Gastroesophageal sphincter (tissue), 4 donors: ENCODE results near the gene DGKI. TPM values are rescaled to one million over a fixed set of nuclear protein-coding genes. Genes with fewer than 3 reads are reported as not detected.

ENCODE experiments used
- ATAC-seq: fragments of 150-250 bp; one replicate; pipeline ENCODE4 v1.9.1; 2016; ENCODE audit warnings: mild to moderate bottlenecking, moderate library complexity
- H3K27ac ChIP-seq, 4 donors: fragments of 200-600 bp; sonication (generic) in 3 of 4; 1 replicate in 3 of 4; 2 replicates in 1 of 4; pipeline ENCODE4 v1.5.1; 2016 to 2019
- H3K27me3 ChIP-seq: fragments of 200-600 bp; sonication (generic); one replicate; pipeline ENCODE4 v1.5.1; 2019
- H3K36me3 ChIP-seq, 2 donors: fragments of 200-600 bp; sonication (generic); one replicate each; pipeline ENCODE4 v1.5.1; 2019; ENCODE audit warnings: control low read depth in 1 of 2
- H3K4me1 ChIP-seq, 3 donors: fragments of 200-600 bp; sonication (generic); 1 replicate in 2 of 3; 2 replicates in 1 of 3; pipeline ENCODE4 v1.5.1; 2016 to 2019; ENCODE audit warnings: control low read depth in 2 of 3
- H3K4me3 ChIP-seq, 2 donors: fragments of 200-600 bp; sonication (generic); one replicate each; pipeline ENCODE4 v1.5.1; 2019; ENCODE audit warnings: mild to moderate bottlenecking in 1 of 2, moderate library complexity in 1 of 2
- H3K9me3 ChIP-seq, 3 donors: fragments of 200-600 bp; sonication (generic); one replicate each; pipeline ENCODE4 v1.5.1; 2017 to 2019; ENCODE audit warnings: control low read depth in 2 of 3
- CTCF ChIP-seq, 4 experiments: fragments of 200-600 bp in 2 of 4; fragments of 450-650 bp in 2 of 4; sonication (generic) in 1 of 4; IDR thresholded peaks; one replicate each; pipeline ENCODE4 v1.5.1; 2017 to 2019; ENCODE audit warnings: antibody characterized with exemption in 4 of 4, mild to moderate bottlenecking in 2 of 4, moderate library complexity in 2 of 4
- EP300 ChIP-seq: sonication (generic); formaldehyde crosslinking; IDR thresholded peaks from one replicate; pipeline ENCODE4 v1.6.1; 2017; ENCODE audit warnings: antibody characterized with exemption, mild to moderate bottlenecking
- POLR2A ChIP-seq, 2 donors: fragments of 450-650 bp; IDR thresholded peaks; one replicate each; pipeline ENCODE4 v1.6.1; 2017; ENCODE audit warnings: antibody characterized with exemption in 2 of 2, mild to moderate bottlenecking in 2 of 2, moderate library complexity in 1 of 2
- POLR2AphosphoS5 ChIP-seq: sonication (generic); formaldehyde crosslinking; IDR thresholded peaks from one replicate; pipeline ENCODE4 v1.6.1; 2017; ENCODE audit warnings: antibody characterized with exemption
- WGBS, 2 donors: methylation state at CpG; one replicate each; pipeline ENCODE4 v1.1.5; 2018; ENCODE audit warnings: low coverage in 1 of 2; 5-methylcytosine and 5-hydroxymethylcytosine counted together
- total RNA-seq, 4 donors: library from RNA; depleted of rRNA; stranded (reverse); fragments of >200 nt; gene quantifications; one replicate each; pipeline ENCODE4 v1.1.0, GENCODE V29; 2016

The DGKI gene
- total RNA-seq, 4 donors from 2014 or later = 0.27 to 4.8 (median 3.2) TPM

GRCh38 chr7:137853053-137853452 is 6.3 kb upstream of the DGKI start:
- peaks cover 0 to 6% of the 10 kb centered on the region in 2 donors for H3K36me3 ChIP-seq
- no peaks in the 10 kb centered on the region for H3K4me1 ChIP-seq
- WGBS, 2 donors = 100% methylated on average over 1 of the region's 1 CpG; no CpG with 5 or more reads in 1 of the 2 donors
- TF ChIP-seq CTCF (IDR thresholded peaks at IDR 0.05) (no peak), POLR2AphosphoS5 (no peak), EP300 (no peak), POLR2A (IDR thresholded peaks at IDR 0.05) (no peak)
- no peaks in the 10 kb centered on the region for H3K27me3 ChIP-seq
- H3K27ac ChIP-seq = no peak overlapping the region
- no peak for ATAC-seq
- H3K4me3 ChIP-seq = no peak overlapping the region
- no peaks in the 10 kb centered on the region for H3K9me3 ChIP-seq

- H3K4me1 ChIP-seq = peaks cover 0 to 4% (median 4%) of the 10 kb centered on the region in 3 donors
- peaks cover 4% of the 10 kb centered on the region for H3K27me3 ChIP-seq
- no peak for TF ChIP-seq CTCF (IDR thresholded peaks at IDR 0.05)
- TF ChIP-seq POLR2A (IDR thresholded peaks at IDR 0.05) = no peak
- TF ChIP-seq POLR2AphosphoS5 = no peak
- TF ChIP-seq EP300 = no peak
- H3K9me3 ChIP-seq = no peaks in the 10 kb centered on the region
- no peak for ATAC-seq
- no peak overlapping the region for H3K4me3 ChIP-seq
- H3K27ac ChIP-seq = no peak overlapping the region
- peaks cover 0 to 6% of the 10 kb centered on the region in 2 donors for H3K36me3 ChIP-seq
Measured at GRCh38 chr7:137852108-137852507, 5.3 kb upstream of the DGKI start.

GRCh38 chr7:137850972-137851945 is 4.5 kb upstream of the DGKI start:
- peaks cover 0 to 11% (median 7%) of the 10 kb centered on the region in 3 donors for H3K4me1 ChIP-seq
- no peak for ATAC-seq
- WGBS, 2 donors = 82 to 93% methylated on average over 4 to 6 of the region's 6 CpGs

DNA sequence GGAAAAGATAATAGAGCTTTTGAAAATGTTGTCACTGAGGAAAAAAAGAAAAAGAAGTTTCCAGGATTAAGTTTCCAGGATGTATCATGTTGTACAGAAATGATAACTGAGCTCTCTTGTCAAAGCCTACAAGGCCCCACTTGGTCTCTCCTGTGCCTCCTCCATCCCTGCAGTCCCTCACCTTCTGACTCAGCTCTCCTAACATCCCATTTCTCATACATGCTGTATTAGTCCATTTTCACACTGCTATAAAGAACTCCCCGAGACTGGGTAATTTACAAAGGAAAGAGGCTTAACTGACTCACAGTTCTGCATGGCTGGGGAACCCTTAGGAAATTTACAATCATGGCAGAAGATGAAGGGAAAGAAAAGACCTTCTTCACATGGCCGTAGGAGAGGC is 3.8 kb upstream of the DGKI start:
- Histone ChIP-seq H3K4me3 (no peak overlapping the region), H3K27me3 (peaks cover 18% of the 10 kb centered on the region), H3K4me1 (peaks cover 0 to 17% (median 7%) of the 10 kb centered on the region in 3 donors), H3K36me3 (peaks cover 0 to 6% of the 10 kb centered on the region in 2 donors), H3K27ac (no peak overlapping the region), H3K9me3 (no peaks in the 10 kb centered on the region)
- TF ChIP-seq POLR2A (IDR thresholded peaks at IDR 0.05) (no peak), CTCF (IDR thresholded peaks at IDR 0.05) (no peak), EP300 (no peak), POLR2AphosphoS5 (no peak)
- WGBS, 2 donors = 70% methylated on average over 1 of the region's 2 CpGs; no CpG with 5 or more reads in 1 of the 2 donors
- no peak for ATAC-seq

More at GRCh38 chr7:137850972-137851945, 4.5 kb upstream of the DGKI start:
- no peaks in the 10 kb centered on the region for H3K9me3 ChIP-seq
- no peak for TF ChIP-seq POLR2A (IDR thresholded peaks at IDR 0.05)
- TF ChIP-seq CTCF (IDR thresholded peaks at IDR 0.05) = no peak
- TF ChIP-seq EP300 = no peak
- TF ChIP-seq POLR2AphosphoS5 = no peak
- no peak overlapping the region for H3K27ac ChIP-seq
- peaks cover 11% of the 10 kb centered on the region for H3K27me3 ChIP-seq
- H3K4me3 ChIP-seq = no peak overlapping the region
- H3K36me3 ChIP-seq = peaks cover 0 to 6% of the 10 kb centered on the region in 2 donors

GRCh38 chr7:137848095-137848494 is 1.3 kb upstream of the DGKI start:
- TF ChIP-seq EP300 (no peak), CTCF (IDR thresholded peaks at IDR 0.05) (no peak), POLR2A (IDR thresholded peaks at IDR 0.05) (no peak), POLR2AphosphoS5 (no peak)
- WGBS, 2 donors = 85 to 91% methylated on average over 7 to 8 of the region's 8 CpGs
- H3K4me1 ChIP-seq = peaks cover 0 to 17% (median 7%) of the 10 kb centered on the region in 3 donors
- H3K36me3 ChIP-seq = peaks cover 0 to 6% of the 10 kb centered on the region in 2 donors
- no peaks in the 10 kb centered on the region for H3K9me3 ChIP-seq
- peaks cover 42% of the 10 kb centered on the region for H3K27me3 ChIP-seq
- H3K27ac ChIP-seq = no peak overlapping the region
- no peak overlapping the region for H3K4me3 ChIP-seq
- ATAC-seq = no peak
